ENCODE measurements around the gene RAMP3.
"Not testable (repeated sequence)": the region's sequence is repeated elsewhere in the genome, so short reads cannot be mapped to it uniquely, and the experiment has no call there.

Gene RAMP3

GRCh38 chr7:45132708-45133320 is 24.8 kb upstream of the RAMP3 start:
- DNase-seq: no peak

- no peak for DNase-seq
Measured at GRCh38 chr7:45133352-45133751, 24.2 kb upstream of the RAMP3 start.

GRCh38 chr7:45133877-45134276 is 23.7 kb upstream of the RAMP3 start:
- DNase-seq: no peak

GRCh38 chr7:45136106-45137060 is 21.2 kb upstream of the RAMP3 start:
- peak; percentile 63 for DNase-seq

- no peak for DNase-seq
Measured at GRCh38 chr7:45138433-45139267, 18.9 kb upstream of the RAMP3 start.

GRCh38 chr7:45140827-45141226 is 16.8 kb upstream of the RAMP3 start:
- no peak for DNase-seq

- no peak for DNase-seq
Measured at GRCh38 chr7:45143616-45144015, 14.0 kb upstream of the RAMP3 start.

GRCh38 chr7:45145881-45146280 is 11.7 kb upstream of the RAMP3 start:
- no peak for DNase-seq

GRCh38 chr7:45146531-45147379 is 10.8 kb upstream of the RAMP3 start:
- DNase-seq: no peak

- DNase-seq: no peak
Measured at GRCh38 chr7:45147858-45148652, 9.5 kb upstream of the RAMP3 start.

- no peak for DNase-seq
Measured at GRCh38 chr7:45148653-45148973, 9.0 kb upstream of the RAMP3 start.

GRCh38 chr7:45149606-45150005 is 8.0 kb upstream of the RAMP3 start:
- DNase-seq: no peak

- DNase-seq: no peak
Measured at GRCh38 chr7:45150199-45150598, 7.4 kb upstream of the RAMP3 start.

GRCh38 chr7:45151131-45151684 is 6.4 kb upstream of the RAMP3 start:
- DNase-seq: no peak

- DNase-seq: no peak
Measured at GRCh38 chr7:45151967-45152366, 5.6 kb upstream of the RAMP3 start.

- DNase-seq: no peak
Measured at GRCh38 chr7:45153233-45153632, 4.4 kb upstream of the RAMP3 start.

- DNase-seq: not testable (repeated sequence)
Measured at GRCh38 chr7:45153861-45154260, 3.7 kb upstream of the RAMP3 start.

GRCh38 chr7:45155357-45155900 is 2.2 kb upstream of the RAMP3 start:
- no peak for DNase-seq

- DNase-seq: no peak
Measured at GRCh38 chr7:45155941-45156340, 1.6 kb upstream of the RAMP3 start.

GRCh38 chr7:45156516-45157272 is 897 bp upstream of the RAMP3 start:
- no peak for DNase-seq

Measured in activated naive CD4-positive, alpha-beta T cell treated with Interleukin-2 at 50 U/mL for 16 hours (primary cell).